Measurements from ENCODE around the gene PLXND1. TPM values are rescaled to one million over a fixed set of nuclear protein-coding genes. Genes with fewer than 3 reads are reported as not detected.

The PLXND1 gene
- total RNA-seq, 1 experiment from 2014 or later = 126 TPM

DNA sequence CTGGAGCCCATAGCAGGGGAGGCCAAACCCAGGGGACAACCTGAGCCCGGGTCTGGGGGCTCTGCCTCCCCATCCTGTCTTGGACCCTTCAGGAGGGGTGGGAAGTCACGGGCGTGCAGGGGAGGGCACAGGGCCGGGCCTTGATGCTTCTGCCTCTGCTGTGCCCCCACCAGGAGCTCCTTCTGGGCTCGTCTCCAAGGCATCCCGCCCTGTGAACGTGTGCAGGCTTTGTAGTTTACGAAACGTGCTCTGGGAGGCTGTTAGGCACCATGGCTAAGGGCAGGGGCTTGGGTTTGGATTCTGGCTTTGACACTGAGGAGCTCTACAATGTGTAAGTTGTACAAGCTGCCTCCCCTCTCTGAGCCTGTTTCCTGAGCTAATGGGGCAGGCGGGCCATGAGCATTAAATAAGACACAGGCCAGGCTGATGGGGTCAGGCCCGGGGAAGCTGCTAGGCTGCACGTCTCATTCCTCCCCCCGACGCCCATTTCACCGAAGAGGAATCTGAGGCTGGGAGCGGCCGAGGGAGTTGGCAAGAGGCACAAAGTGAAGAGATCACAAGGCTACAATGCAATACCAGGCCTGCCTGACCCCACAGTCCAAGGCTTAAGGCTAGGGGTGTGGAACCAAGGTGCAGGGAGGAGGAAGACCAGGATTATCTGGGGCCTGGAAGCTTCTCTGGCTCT lies 19.6 kb downstream of the PLXND1 start:
- no peak for DNase-seq (ENCODE audit: low read depth)

- DNase-seq (ENCODE audit: low read depth) = no peak
Measured at GRCh38 chr3:129585949-129586657, 20.4 kb downstream of the PLXND1 start.

DNA sequence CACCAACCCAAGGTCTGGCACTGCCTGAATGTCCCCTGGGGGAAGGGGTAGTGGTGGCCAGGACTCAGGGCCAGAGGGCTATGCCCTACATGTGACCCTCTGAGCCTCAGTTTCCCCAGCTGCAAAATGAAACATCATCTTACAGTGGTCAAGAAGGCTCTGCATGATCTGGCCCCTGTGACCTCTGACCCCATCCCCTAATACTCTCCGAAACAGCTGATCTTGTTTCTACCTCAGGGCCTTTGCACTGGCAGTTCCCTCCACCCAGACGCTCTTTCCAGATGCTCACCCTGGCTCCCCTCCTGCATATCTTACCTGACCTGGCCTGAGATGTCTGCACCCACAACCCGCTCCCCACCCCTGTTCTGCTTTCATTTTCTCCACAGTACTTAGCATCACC lies 21.8 kb downstream of the PLXND1 start:
- no peak for DNase-seq (ENCODE audit: low read depth)

DNA sequence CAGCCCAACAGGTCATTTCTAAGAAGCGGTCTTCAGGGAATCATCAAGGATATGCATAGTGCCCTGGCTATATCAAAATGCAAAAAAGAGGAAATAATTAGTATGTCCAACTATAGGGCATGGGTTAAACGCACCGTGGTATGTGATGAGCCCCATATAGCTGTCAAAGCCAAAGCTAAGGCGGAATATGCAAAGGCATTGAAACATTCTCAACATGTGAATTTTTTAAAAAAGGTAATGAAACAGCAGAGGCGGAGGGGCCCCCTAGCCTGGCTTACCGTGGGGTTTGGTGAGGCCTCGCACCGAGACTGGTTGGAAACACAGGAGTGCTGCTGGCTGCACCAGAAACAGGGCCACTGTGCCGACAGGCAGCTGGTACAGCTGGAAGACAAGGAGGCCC lies 23.2 kb downstream of the PLXND1 start:
- DNase-seq (ENCODE audit: low read depth) = no peak

GRCh38 chr3:129582799-129583198 lies 23.7 kb downstream of the PLXND1 start:
- no peak for DNase-seq (ENCODE audit: low read depth)

GRCh38 chr3:129581623-129582022 lies 24.9 kb downstream of the PLXND1 start:
- no peak for DNase-seq (ENCODE audit: low read depth)

DNA sequence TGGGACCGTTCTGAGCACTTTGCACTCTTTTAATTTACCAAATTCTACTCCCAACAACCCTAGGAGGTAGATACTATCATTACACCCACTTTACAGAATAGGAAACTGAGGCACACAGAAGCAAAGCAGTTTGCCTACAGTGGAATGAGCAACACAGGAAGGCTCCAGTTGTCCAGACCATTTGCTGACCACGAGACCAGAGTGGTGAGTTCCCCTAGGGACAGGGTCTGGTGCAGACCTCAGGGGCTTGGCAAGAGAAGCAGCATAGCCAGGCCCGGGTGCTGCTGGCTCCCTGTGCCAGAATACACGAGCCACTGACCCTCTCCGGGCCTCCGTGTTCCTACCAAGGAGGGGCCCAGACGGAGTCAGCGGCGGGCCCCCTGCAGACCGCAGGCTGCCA lies 26.5 kb downstream of the PLXND1 start:
- no peak for DNase-seq (ENCODE audit: low read depth)

DNA sequence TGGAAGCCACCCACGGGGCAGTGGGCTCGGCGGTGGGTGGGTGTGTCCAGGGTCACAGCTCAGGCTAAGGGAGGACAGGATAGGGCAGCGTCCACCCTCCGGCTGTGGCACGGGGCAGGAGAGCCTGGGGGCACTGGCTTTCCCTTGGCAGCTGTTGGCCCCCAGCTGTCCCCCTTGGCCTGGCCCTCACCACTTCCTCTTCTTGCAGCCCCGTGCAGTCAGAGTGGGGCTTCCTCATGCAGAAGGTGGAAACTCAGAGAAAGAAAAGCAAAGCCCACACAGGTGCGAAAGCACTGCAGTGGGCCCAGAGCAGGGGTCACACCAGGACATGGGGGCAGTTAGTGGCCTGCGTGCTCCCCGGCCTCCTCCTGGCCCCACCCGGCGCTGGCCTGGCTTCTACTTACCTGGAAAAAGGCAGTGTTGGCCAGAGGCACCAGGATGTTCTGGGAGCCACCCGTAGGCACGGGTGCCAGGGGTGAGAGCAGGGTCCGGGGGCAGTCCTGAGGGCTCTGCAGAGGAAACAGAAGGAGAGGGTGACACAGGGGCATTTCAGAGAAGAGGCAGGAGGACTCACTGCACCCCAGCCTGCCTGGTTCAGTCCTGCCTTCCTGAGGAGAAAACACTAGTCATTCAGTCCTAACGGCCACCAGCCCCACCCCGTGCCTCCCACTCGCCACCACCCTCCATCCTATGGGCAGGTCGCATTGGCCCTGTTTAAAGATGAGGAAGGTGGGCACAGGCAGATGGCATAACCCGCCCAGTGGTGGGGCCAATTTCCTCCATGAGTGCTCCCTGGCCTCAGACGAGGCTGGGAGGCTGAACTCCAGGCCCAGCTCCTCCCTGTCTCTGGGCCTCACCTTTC lies 28.3 kb downstream of the PLXND1 start:
- DNase-seq (ENCODE audit: low read depth) = no peak

- DNase-seq (ENCODE audit: low read depth) = no peak
Measured at GRCh38 chr3:129577366-129577765, 29.1 kb downstream of the PLXND1 start.

- DNase-seq (ENCODE audit: low read depth) = no peak
Measured at GRCh38 chr3:129576514-129577352, 29.7 kb downstream of the PLXND1 start.

DNA sequence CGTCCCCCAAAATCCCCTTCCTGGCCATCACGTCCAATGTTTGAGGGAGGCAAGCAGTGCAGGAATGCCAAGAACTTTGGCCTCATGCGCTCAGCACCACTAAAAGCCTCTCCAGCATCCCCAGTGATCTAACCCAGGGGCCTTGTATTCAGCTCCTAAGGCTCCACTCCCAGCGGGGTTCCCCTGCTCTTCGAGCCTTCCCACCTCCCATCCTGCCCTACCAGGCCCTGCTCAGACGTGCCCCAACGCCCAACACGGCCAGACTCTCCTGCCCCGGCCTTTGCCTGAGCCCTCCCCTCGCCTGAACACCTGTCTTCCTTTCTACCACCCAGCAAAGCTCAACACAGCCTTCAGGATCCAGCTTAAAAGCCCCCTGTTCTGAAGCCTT lies 30.5 kb downstream of the PLXND1 start:
- no peak for DNase-seq (ENCODE audit: low read depth)

GRCh38 chr3:129575233-129575996 lies 31.1 kb downstream of the PLXND1 start:
- DNase-seq (ENCODE audit: low read depth) = no peak

- no peak for DNase-seq (ENCODE audit: low read depth)
Measured at GRCh38 chr3:129574206-129574605, 32.3 kb downstream of the PLXND1 start.

GRCh38 chr3:129573493-129573892 lies 33.0 kb downstream of the PLXND1 start:
- no peak for DNase-seq (ENCODE audit: low read depth)

- no peak for DNase-seq (ENCODE audit: low read depth)
Measured at GRCh38 chr3:129572603-129573002, 33.9 kb downstream of the PLXND1 start.

DNA sequence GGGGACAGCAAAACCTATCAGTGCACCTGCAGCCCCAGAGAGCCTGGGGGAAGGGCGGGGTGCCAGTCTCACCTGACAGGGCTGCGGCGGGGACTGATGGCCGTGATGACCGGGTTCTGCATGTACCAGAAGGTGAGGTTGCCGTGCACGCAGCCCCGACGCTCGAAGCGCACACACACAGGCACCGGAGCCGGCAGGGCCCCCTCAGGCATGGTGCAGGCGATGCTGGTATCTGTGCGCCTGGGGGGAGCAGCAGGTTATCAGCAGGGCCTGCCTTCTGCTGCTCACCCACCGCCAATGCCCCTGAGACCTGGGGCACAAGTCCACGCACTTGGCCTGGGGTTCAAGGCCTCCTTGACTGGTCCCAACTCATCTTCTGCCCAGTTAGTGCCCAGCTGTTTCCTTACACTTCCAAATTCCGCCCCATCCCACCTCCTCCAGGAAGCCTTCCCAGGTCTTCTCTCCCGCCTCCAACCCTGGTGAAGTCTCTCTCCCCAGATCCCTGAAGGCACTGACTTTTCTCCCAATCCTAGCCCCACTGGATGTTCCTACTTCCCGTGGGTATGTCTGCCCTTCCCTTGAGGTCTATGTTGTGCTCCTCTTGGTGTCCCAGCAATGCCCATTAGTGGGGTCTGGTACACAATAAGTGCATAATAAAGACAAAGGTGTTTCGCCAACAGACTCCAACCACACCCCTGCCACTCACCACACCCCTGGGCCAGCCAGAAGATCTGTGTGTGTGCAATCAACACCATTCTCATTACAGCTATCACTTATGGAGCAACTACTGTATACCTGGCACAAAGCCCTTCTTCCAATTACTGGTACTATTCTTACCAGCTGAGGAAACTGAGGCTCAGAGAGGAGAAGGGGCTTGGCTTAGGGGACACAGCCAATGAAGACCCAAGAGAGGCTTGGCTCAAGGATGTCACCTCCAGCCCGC lies 34.6 kb downstream of the PLXND1 start:
- no peak for DNase-seq (ENCODE audit: low read depth)

DNA sequence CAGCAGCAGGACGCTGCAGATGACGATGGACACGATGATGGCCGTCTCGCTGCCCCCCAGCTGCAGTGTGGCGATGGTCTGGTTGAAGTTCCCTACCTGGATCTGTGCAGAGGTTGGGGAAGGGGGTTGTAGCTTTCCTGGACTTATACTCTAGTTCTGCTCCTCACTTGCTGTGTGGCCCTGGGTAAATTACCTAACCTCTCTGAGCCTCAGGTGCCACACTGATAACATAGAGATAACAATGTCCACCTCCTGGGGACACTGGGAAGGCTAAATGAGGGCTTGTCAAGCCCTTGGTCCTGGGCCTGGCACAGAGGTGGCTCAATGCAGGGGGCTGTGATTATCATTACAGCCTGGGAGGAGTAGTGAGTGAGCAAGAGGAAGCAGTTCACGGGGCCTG lies 36.6 kb downstream of the PLXND1 start:
- no peak for DNase-seq (ENCODE audit: low read depth)

DNA sequence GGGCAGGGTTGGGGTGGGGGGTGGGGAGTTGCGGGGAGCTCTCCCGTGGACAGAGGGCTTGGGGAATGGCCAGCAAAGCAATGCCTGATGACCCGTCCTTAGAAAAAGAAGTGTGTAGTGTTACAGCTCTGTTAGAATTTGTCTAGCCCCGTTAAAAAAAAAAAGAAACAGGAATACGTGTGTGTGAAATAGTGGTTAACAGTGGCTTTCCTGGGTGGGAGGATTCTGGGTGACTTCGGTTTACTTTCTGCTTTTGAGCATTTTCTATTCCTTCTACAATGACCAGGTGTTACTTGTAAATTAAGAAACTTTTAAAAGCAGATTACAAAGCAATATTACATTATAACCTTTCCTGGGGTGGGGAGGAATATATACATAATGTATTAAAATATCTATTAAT lies 38.5 kb downstream of the PLXND1 start:
- no peak for DNase-seq (ENCODE audit: low read depth)

DNA sequence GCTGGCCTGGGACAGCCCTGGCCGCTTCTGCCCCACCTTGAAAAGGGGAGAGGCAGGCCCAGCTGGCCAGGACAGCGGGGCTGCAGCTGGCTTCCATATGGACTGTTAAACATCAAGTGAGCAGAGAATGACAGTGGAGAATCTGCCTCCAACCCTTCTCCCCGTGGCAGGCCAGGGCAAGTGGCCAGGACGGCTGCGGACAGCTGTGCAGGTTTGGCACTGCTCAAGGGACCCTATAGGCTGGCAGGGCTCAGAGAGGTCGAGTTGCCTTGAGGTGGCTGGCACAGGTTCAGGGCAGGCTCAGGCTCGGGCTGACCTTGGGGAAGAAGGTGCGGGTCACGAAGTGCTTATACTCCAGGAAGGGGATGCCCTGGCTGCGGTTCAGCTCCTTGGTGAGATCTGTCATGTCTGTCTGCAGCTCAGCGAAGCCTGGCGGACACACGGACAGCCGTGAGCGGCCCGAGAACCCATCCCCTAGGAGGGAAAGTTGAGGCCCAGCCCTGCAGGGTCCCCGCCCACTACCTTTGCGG lies 39.2 kb downstream of the PLXND1 start:
- no peak for DNase-seq (ENCODE audit: low read depth)

DNA sequence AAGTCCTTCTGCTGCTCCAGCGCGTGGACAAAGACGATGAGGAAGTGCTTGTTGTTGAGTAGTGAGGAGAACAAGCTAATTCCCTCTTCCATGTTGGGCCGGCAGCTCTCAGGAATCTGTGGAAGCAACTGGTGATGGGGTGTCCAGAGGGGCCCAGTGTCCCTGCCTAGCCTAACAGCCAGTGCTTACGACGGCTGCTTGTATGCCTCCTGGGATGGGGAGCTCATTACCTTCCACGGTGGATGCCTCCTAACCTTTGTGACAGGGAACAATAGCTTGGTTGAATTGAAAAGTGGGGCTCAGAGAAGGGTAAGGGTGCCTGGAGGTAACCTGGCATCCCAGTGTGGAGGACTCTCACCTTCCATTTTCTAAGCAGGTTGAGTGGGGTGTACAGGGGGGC lies 40.6 kb downstream of the PLXND1 start:
- DNase-seq (ENCODE audit: low read depth) = no peak
